Kidney (tissue), 14 donors: Measurements from ENCODE around the gene RASAL3. TPM values are rescaled to one million over a fixed set of nuclear protein-coding genes. Genes with fewer than 3 reads are reported as not detected.
"Not testable (repeated sequence)": the region's sequence is repeated elsewhere in the genome, so short reads cannot be mapped to it uniquely, and the experiment has no call there.

Experiments used
- DNase-seq, 5 donors: peaks; one replicate each; pipeline ENCODE4 v3.0.0-alpha.2; 2013 to 2020
- FAIRE-seq: peaks from 2 replicates; lab custom pipeline; 2012; peaks lifted over from hg19 to GRCh38; lab: Jason Lieb, UNC
- H3K27ac ChIP-seq, 2 donors: one replicate each; pipeline ENCODE4 v1.7.0; 2013; ENCODE audit warnings: low read depth in 2 of 2, low read length in 2 of 2, inconsistent platforms in 1 of 2
- H3K27me3 ChIP-seq: one replicate; pipeline ENCODE4 v1.7.1; 2013; ENCODE audit warnings: low read length, inconsistent platforms; ENCODE audit not compliant: control insufficient read depth, insufficient read depth
- H3K36me3 ChIP-seq, 3 donors: one replicate each; pipeline versions ENCODE4 v1.7.0 to v1.7.1; 2013; ENCODE audit warnings: low read length in 3 of 3, control low read depth in 1 of 3, inconsistent platforms in 1 of 3; ENCODE audit not compliant: insufficient read depth in 3 of 3, control insufficient read depth in 2 of 3
- H3K4me1 ChIP-seq, 3 donors: one replicate each; pipeline versions ENCODE4 v1.7.0 to v1.7.1; 2013; ENCODE audit warnings: low read length in 3 of 3, inconsistent platforms in 1 of 3, low read depth in 1 of 3; ENCODE audit not compliant: control insufficient read depth in 2 of 3, insufficient read depth in 2 of 3
- H3K4me3 ChIP-seq, 3 donors: one replicate each; pipeline versions ENCODE4 v1.7.0 to v1.8.1; 2013; ENCODE audit warnings: low read length in 3 of 3, control low read depth in 1 of 3, inconsistent platforms in 1 of 3
- H3K9ac ChIP-seq, 3 donors: one replicate each; pipeline versions ENCODE4 v1.7.0 to v1.7.1; 2013; ENCODE audit warnings: low read length in 3 of 3, control low read depth in 1 of 3, inconsistent platforms in 1 of 3
- H3K9me3 ChIP-seq, 3 donors: one replicate each; pipeline versions ENCODE4 v1.7.0 to v1.7.1; 2013; ENCODE audit warnings: low read length in 3 of 3, control low read depth in 1 of 3, inconsistent platforms in 1 of 3; ENCODE audit not compliant: control insufficient read depth in 2 of 3, insufficient read depth in 1 of 3
- CTCF ChIP-seq: IDR thresholded peaks from 3 replicates; pipeline ENCODE4 v1.5.1; 2012; ENCODE audit warnings: mild to moderate bottlenecking, moderate library complexity, borderline replicate concordance; ENCODE audit not compliant: insufficient read depth; ENCODE audit errors: extremely low read depth
- intact Hi-C: fragments of 100-400 bp; cut with DNase I; formaldehyde crosslinking; loops from one replicate; pipeline ENCODE4 v1.11.1; 2022
- polyA plus RNA-seq: library from polyadenylated mRNA; stranded (reverse); fragments of 350-450 nt; fragmentation: Illumina TruSeq; extraction: RNeasy Lipid Tissue Mini Kit (QIAGEN cat#74804); gene quantifications from one replicate; pipeline ENCODE4 v1.2.3, GENCODE V29; 2014; ENCODE audit warnings: low read depth, low replicate concordance; ENCODE audit not compliant: insufficient read depth
- total RNA-seq: library from RNA; stranded (reverse); fragmentation: NEBNext Ultra II Directional; extraction: Animal tissue kit (Norgen Biotek cat#: 25700); gene quantifications from one replicate; pipeline ENCODE4 v1.2.1, GENCODE V29; 2021
- donor health status: control.
- donor health status: control.
- donor health status: control.
- donor health status: control.
- donor health status: control.
- donor health status: DM: yes; HTN: yes; CAD: no.
- donor health status: Normal renal cell carcinoma (clear cell type).

The RASAL3 gene
- total and polyA plus RNA-seq, 2 donors from 2014 or later: 1.5 to 12.1 TPM

- Histone ChIP-seq H3K4me1 (no peaks in the 10 kb centered on the region), H3K9ac (no peak overlapping the region), H3K27me3 (no peaks in the 10 kb centered on the region), H3K27ac (no peak overlapping the region), H3K4me3 (no peak overlapping the region), H3K9me3 (no peaks in the 10 kb centered on the region), H3K36me3 (no peaks in the 10 kb centered on the region)
- TF ChIP-seq CTCF: no peak
- intact Hi-C loops: no loop called here
- FAIRE-seq (no peak), DNase-seq (no peak)
These were observed 30.8 kb upstream of the RASAL3 start for GRCh38 chr19:15495151-15495550.

GRCh38 chr19:15488489-15489226, 24.3 kb upstream of the RASAL3 start:
- FAIRE-seq (no peak), DNase-seq (no peak)
- H3K27ac ChIP-seq: no peak overlapping the region
- TF ChIP-seq CTCF: no peak
- no peaks in the 10 kb centered on the region for H3K36me3 ChIP-seq
- H3K9ac ChIP-seq: no peak overlapping the region
- intact Hi-C loops: no loop called here
- H3K27me3 ChIP-seq: no peaks in the 10 kb centered on the region
- H3K4me1 ChIP-seq: no peaks in the 10 kb centered on the region
- H3K9me3 ChIP-seq: no peaks in the 10 kb centered on the region
- no peak overlapping the region for H3K4me3 ChIP-seq

- DNase-seq (no peak), FAIRE-seq (no peak)
- H3K9me3 ChIP-seq: no peaks in the 10 kb centered on the region
- no peaks in the 10 kb centered on the region for H3K4me1 ChIP-seq
- H3K27ac ChIP-seq: no peak overlapping the region
- H3K9ac ChIP-seq: no peak overlapping the region
- H3K27me3 ChIP-seq: no peaks in the 10 kb centered on the region
- H3K4me3 ChIP-seq: no peak overlapping the region
- TF ChIP-seq CTCF: no peak
- intact Hi-C loops: no loop called here
- no peaks in the 10 kb centered on the region for H3K36me3 ChIP-seq
These were observed 22.7 kb upstream of the RASAL3 start for GRCh38 chr19:15487038-15487437.

GRCh38 chr19:15485768-15486167, 21.4 kb upstream of the RASAL3 start:
- H3K4me3 ChIP-seq, H3K9me3 ChIP-seq, H3K27me3 ChIP-seq, H3K4me1 ChIP-seq, FAIRE-seq, DNase-seq, H3K27ac ChIP-seq, H3K9ac ChIP-seq, intact Hi-C loops, H3K36me3 ChIP-seq: not testable (repeated sequence)

- H3K36me3 ChIP-seq, H3K4me3 ChIP-seq, H3K27ac ChIP-seq, H3K9me3 ChIP-seq, intact Hi-C loops, FAIRE-seq, DNase-seq, H3K27me3 ChIP-seq, H3K4me1 ChIP-seq, H3K9ac ChIP-seq: not testable (repeated sequence)
These were observed 16.7 kb upstream of the RASAL3 start for GRCh38 chr19:15480996-15481395.
